HepG2 (cell line): Measurements from ENCODE around the gene LEMD3. TPM values are rescaled to one million over a fixed set of nuclear protein-coding genes. Genes with fewer than 3 reads are reported as not detected.

Experiments
- ATAC-seq: fragments of 200-7000 bp; cut with Tn5 transposase; 3 replicates; pipeline ENCODE4 v1.9.1; 2020; ENCODE audit warnings: mild to moderate bottlenecking, moderate library complexity
- BruUV-seq: library from RNA; stranded (reverse); fragments of 400-500 nt; replicated peaks from 2 replicates; lab custom pipeline; 2021; lab: Mats Ljungman, UMichigan
- CTCF ChIA-PET: fragments of 300-600 bp; formaldehyde crosslinking; extraction: SDS; loops from one replicate; lab custom pipeline; 2021; ENCODE audit warnings: low total read pairs, inconsistent platforms, low intra/inter-chr PET ratio; lab: Yijun Ruan, JAX
- POLR2A ChIA-PET: fragments of 350-600 bp; sonication (Branson Sonifier 250); formaldehyde crosslinking; loops from one replicate; lab custom pipeline; 2020; ENCODE audit warnings: antibody characterized with exemption, inconsistent platforms; lab: Yijun Ruan, JAX
- DNase-seq: peaks from one replicate; pipeline ENCODE4 v3.0.0-alpha.2; 2015; ENCODE audit warnings: low spot score
- FAIRE-seq: peaks from 3 replicates; lab custom pipeline; 2011; peaks lifted over from hg19 to GRCh38; lab: Jason Lieb, UNC
- H2AFZ ChIP-seq: one replicate; pipeline ENCODE4 v1.6.1; 2011; ENCODE audit warnings: low read length, inconsistent platforms
- H3K27ac ChIP-seq: fragments of 300-600 bp; 3 replicates; pipeline ENCODE4 v1.8.0; 2011; ENCODE audit warnings: mixed run types, mild to moderate bottlenecking, mixed read lengths, low read length, inconsistent platforms; ENCODE audit not compliant: insufficient read depth; ENCODE audit errors: extremely low read length
- H3K27me3 ChIP-seq, 2 experiments: fragments of 200-600 bp in 1 of 2; 2 replicates in 1 of 2; 3 replicates in 1 of 2; pipeline versions ENCODE4 v1.6.0 to v1.8.0; 2011; ENCODE audit warnings: low read length in 2 of 2, mild to moderate bottlenecking in 2 of 2, moderate library complexity in 2 of 2, inconsistent platforms in 1 of 2; ENCODE audit not compliant: insufficient read depth in 2 of 2, control insufficient read depth in 1 of 2
- H3K36me3 ChIP-seq, 2 experiments: fragments of 200-600 bp in 1 of 2; replicated peaks in 1 of 2; 2 replicates in 1 of 2; 3 replicates in 1 of 2; pipeline versions ENCODE4 v1.5.1 to v1.8.0; 2011; ENCODE audit warnings: low read length in 2 of 2, inconsistent platforms in 1 of 2; ENCODE audit not compliant: insufficient read depth in 2 of 2, control insufficient read depth in 1 of 2
- H3K4me1 ChIP-seq: 2 replicates; pipeline ENCODE4 v1.5.1; 2012; ENCODE audit warnings: low read length, inconsistent platforms; ENCODE audit not compliant: insufficient read depth
- H3K4me2 ChIP-seq: 2 replicates; pipeline ENCODE4 v1.6.0; 2011; ENCODE audit warnings: low read depth, low read length, inconsistent platforms
- H3K4me3 ChIP-seq, 3 experiments: fragments of 200-600 bp in 1 of 3; sonication (generic), shearing (Covaris generic) in 1 of 3; replicated peaks in 1 of 3; 2 replicates each; pipeline ENCODE4 v1.5.1; 2011 to 2016; ENCODE audit warnings: low read length in 3 of 3, inconsistent platforms in 2 of 3, low read depth in 2 of 3, mild to moderate bottlenecking in 2 of 3, control low read depth in 1 of 3, mixed read lengths in 1 of 3; ENCODE audit not compliant: insufficient read depth in 1 of 3
- H3K79me2 ChIP-seq: one replicate; pipeline ENCODE4 v1.6.1; 2011; ENCODE audit warnings: low read length, inconsistent platforms; ENCODE audit not compliant: insufficient read depth
- H3K9ac ChIP-seq: 2 replicates; pipeline ENCODE4 v1.6.0; 2011; ENCODE audit warnings: mild to moderate bottlenecking, low read depth, low read length, inconsistent platforms; ENCODE audit not compliant: insufficient read depth
- H3K9me3 ChIP-seq: 2 replicates; pipeline ENCODE4 v1.5.1; 2012; ENCODE audit warnings: mild to moderate bottlenecking, low read length
- H4K20me1 ChIP-seq: 2 replicates; pipeline ENCODE4 v1.6.0; 2011; ENCODE audit warnings: inconsistent platforms, mild to moderate bottlenecking, low read length, moderate library complexity; ENCODE audit not compliant: insufficient read depth
- ARHGAP35 ChIP-seq: sonication (generic); formaldehyde crosslinking; IDR thresholded peaks from 2 replicates; pipeline ENCODE4 v1.9.0; 2022; ENCODE audit warnings: mild to moderate bottlenecking, inconsistent platforms, moderate library complexity, missing genetic modification reagents, borderline replicate concordance
- EEA1 ChIP-seq: sonication (generic); formaldehyde crosslinking; IDR thresholded peaks from 2 replicates; pipeline ENCODE4 v1.5.1; 2020; ENCODE audit warnings: mild to moderate bottlenecking, missing genetic modification reagents, borderline replicate concordance
- ESRRA ChIP-seq: sonication (generic); formaldehyde crosslinking; IDR thresholded peaks from 2 replicates; pipeline ENCODE4 v1.5.1; 2020; ENCODE audit warnings: mild to moderate bottlenecking, low read depth, missing genetic modification reagents
- JUNB ChIP-seq: sonication (generic); formaldehyde crosslinking; IDR thresholded peaks from 2 replicates; pipeline ENCODE4 v1.8.0; 2022; ENCODE audit warnings: missing genetic modification reagents, mild to moderate bottlenecking, borderline replicate concordance
- MAX ChIP-seq: IDR thresholded peaks from 2 replicates; pipeline ENCODE4 v1.6.1; 2012; ENCODE audit warnings: inconsistent platforms
- PRDM10 ChIP-seq: sonication (generic); formaldehyde crosslinking; IDR thresholded peaks from 2 replicates; pipeline ENCODE4 v1.4.0; 2020; ENCODE audit warnings: low read depth, missing genetic modification reagents
- SIX1 ChIP-seq: sonication (generic); formaldehyde crosslinking; IDR thresholded peaks from 2 replicates; pipeline ENCODE4 v1.4.0; 2020; ENCODE audit warnings: missing genetic modification reagents, borderline replicate concordance
- SMAD3 ChIP-seq: sonication (generic); formaldehyde crosslinking; IDR thresholded peaks from 2 replicates; pipeline ENCODE4 v1.4.0; 2020; ENCODE audit warnings: missing genetic modification reagents
- SMARCC2 ChIP-seq: fragments of 450-650 bp; IDR thresholded peaks from 2 replicates; pipeline ENCODE4 v1.6.1; 2017; ENCODE audit warnings: antibody characterized with exemption, mild to moderate bottlenecking
- STAT5B ChIP-seq: sonication (generic); formaldehyde crosslinking; IDR thresholded peaks from 2 replicates; pipeline ENCODE4 v1.4.0; 2020; ENCODE audit warnings: missing genetic modification reagents
- ZNF142 ChIP-seq: sonication (generic); formaldehyde crosslinking; IDR thresholded peaks from 2 replicates; pipeline ENCODE4 v1.4.0; 2020; ENCODE audit warnings: missing genetic modification reagents
- ZNF562 ChIP-seq: sonication (generic); formaldehyde crosslinking; IDR thresholded peaks from 2 replicates; pipeline ENCODE4 v1.8.0; 2022; ENCODE audit warnings: missing genetic modification reagents, borderline replicate concordance
- ZNF598 ChIP-seq: sonication (generic); formaldehyde crosslinking; IDR thresholded peaks from 2 replicates; pipeline ENCODE4 v1.5.1; 2020; ENCODE audit warnings: mild to moderate bottlenecking, missing genetic modification reagents, borderline replicate concordance
- ZNF772 ChIP-seq: sonication (generic); formaldehyde crosslinking; IDR thresholded peaks from 2 replicates; pipeline ENCODE4 v1.5.0; 2020; ENCODE audit warnings: mild to moderate bottlenecking, missing genetic modification reagents
- WGBS: methylation state at CpG from one replicate; pipeline ENCODE4 v1.1.6; 2017; ENCODE audit warnings: low lambda C conversion rate; 5-methylcytosine and 5-hydroxymethylcytosine counted together
- in situ Hi-C: cut with HindIII; loops from 2 replicates; pipeline ENCODE4 v1.10.0; 2017; ENCODE audit warnings: low pct_unique_long_range_greater_than_20kb; ENCODE audit not compliant: extremely low pct_ligation_motif_present
- intact Hi-C: fragments of 100-400 bp; cut with micrococcal nuclease; formaldehyde crosslinking; loops from one replicate; pipeline ENCODE4 v1.10.0; 2022; ENCODE audit not compliant: unreplicated experiment
- polyA plus RNA-seq, 8 experiments: library from polyadenylated mRNA; depleted of rRNA in 3 of 8; stranded (reverse) in 7 of 8; unstranded in 1 of 8; fragments of >200 nt; fragmentation: Illumina TruSeq in 4 of 8; extraction: Trizol in 4 of 8; gene quantifications; 2 replicates each; pipeline versions ENCODE4 v1.2.1 to v1.2.3, GENCODE V29; 2011 to 2016; ENCODE audit warnings: low read depth in 4 of 8, missing spikeins in 1 of 8, mixed read lengths in 1 of 8; ENCODE audit not compliant: insufficient read depth in 1 of 8
- total RNA-seq, 5 experiments: library from RNA; depleted of rRNA; stranded (reverse); fragments of >200 nt; fragmentation: Illumina TruSeq; extraction: Trizol; gene quantifications; 2 replicates each; pipeline ENCODE4 v1.2.3, GENCODE V29; 2016; ENCODE audit warnings: low read depth in 1 of 5

The LEMD3 gene
- total and polyA plus RNA-seq, 2 of the 13 experiments (the other 11 are each of a cell fraction or from before 2014, with no cell fraction given), result 9.3 to 18.7 TPM

GRCh38 chr12:65252515-65252914 lies 83.1 kb downstream of the LEMD3 start:
- POLR2A ChIA-PET, result no interaction called here
- WGBS, result 28% methylated on average over 1 of the region's 1 CpG
- no peaks in the 10 kb centered on the region for H4K20me1 ChIP-seq
- H3K4me1 ChIP-seq, result no peaks in the 10 kb centered on the region
- ATAC-seq (no peak), FAIRE-seq (no peak), DNase-seq (no peak)
- CTCF ChIA-PET, result no interaction called here
- no peak overlapping the region for H3K27ac ChIP-seq
- H3K36me3 ChIP-seq, result no peaks in the 10 kb centered on the region
- H3K9me3 ChIP-seq, result no peaks in the 10 kb centered on the region
- no TSS peak for BruUV-seq
- no peaks in the 10 kb centered on the region for H3K79me2 ChIP-seq
- in situ Hi-C loops (loop anchor here (25.0 kb wide), 1 partner anchor 365 kb away; no protein-coding TSS in a partner anchor), intact Hi-C loops (no loop called here)
- no peak overlapping the region for H2AFZ ChIP-seq
- H3K27me3 ChIP-seq, result no peaks in the 10 kb centered on the region
- no peak overlapping the region for H3K9ac ChIP-seq
- H3K4me2 ChIP-seq, result no peak overlapping the region
- TF ChIP-seq SIX1 (CRISPR knock-in tag) (no peak), MAX (no peak), ESRRA (CRISPR knock-in tag) (no peak), ZNF142 (CRISPR knock-in tag) (no peak), EEA1 (no peak), STAT5B (CRISPR knock-in tag) (no peak), ZNF562 (CRISPR knock-in tag) (no peak), ZNF598 (CRISPR knock-in tag) (no peak), SMAD3 (CRISPR knock-in tag) (no peak), ZNF772 (CRISPR knock-in tag) (no peak), PRDM10 (CRISPR knock-in tag) (no peak), ARHGAP35 (CRISPR knock-in tag) (no peak), JUNB (CRISPR knock-in tag) (no peak), SMARCC2 (no peak)
- H3K4me3 ChIP-seq, result no peak overlapping the region
